C4-2B (cell line): Measurements from ENCODE around the gene OR5AL1.
"Not testable (repeated sequence)": the region's sequence is repeated elsewhere in the genome, so short reads cannot be mapped to it uniquely, and the experiment has no call there.

ENCODE experiments used
- H3K27ac ChIP-seq: fragments of 450-650 bp; 2 replicates; pipeline ENCODE4 v1.5.1; 2017
- CTCF ChIP-seq: fragments of 450-650 bp; conservative IDR thresholded peaks from 2 replicates; pipeline ENCODE4 v1.5.1; 2017; ENCODE audit warnings: mild to moderate bottlenecking
- ZFX ChIP-seq: fragments of 450-650 bp; IDR thresholded peaks from 2 replicates; pipeline ENCODE4 v1.6.1; 2017

OR5AL1 gene

GRCh38 chr11:56412396-56412795 lies at the start of gene OR5AL1:
OR5AL1 (plus strand) TSS chr11:56412696.
- no peak for TF ChIP-seq ZFX
- TF ChIP-seq CTCF, result no peak

GRCh38 chr11:56375324-56375723 lies 37.2 kb upstream of the OR5AL1 start, which contains the start of gene OR8U1:
OR8U1 (plus strand) TSS chr11:56375624; CDS start chr11:56375624, 0 bp downstream.
- no peak within 1 kb of the TSS for H3K27ac ChIP-seq

More at GRCh38 chr11:56412396-56412795, at the start of gene OR5AL1:
- no peak within 1 kb of the TSS for H3K27ac ChIP-seq

GRCh38 chr11:56380120-56380519 lies 32.4 kb upstream of the OR5AL1 start:
- no peak for TF ChIP-seq ZFX
- TF ChIP-seq CTCF, result no peak

More at GRCh38 chr11:56375324-56375723, 37.2 kb upstream of the OR5AL1 start, which contains the start of gene OR8U1:
- TF ChIP-seq CTCF (no peak), ZFX (no peak)

GRCh38 chr11:56394381-56394780 lies 18.1 kb upstream of the OR5AL1 start:
- H3K27ac ChIP-seq, result no peak overlapping the region
- no peak for TF ChIP-seq ZFX

More at GRCh38 chr11:56380120-56380519, 32.4 kb upstream of the OR5AL1 start:
- no peak overlapping the region for H3K27ac ChIP-seq

GRCh38 chr11:56396047-56396446 lies 16.4 kb upstream of the OR5AL1 start:
- TF ChIP-seq ZFX (no peak), CTCF (peak; percentile 50)
- H3K27ac ChIP-seq, result no peak overlapping the region

GRCh38 chr11:56401858-56402461 lies 10.5 kb upstream of the OR5AL1 start:
- H3K27ac ChIP-seq, result not testable (repeated sequence)

GRCh38 chr11:56404393-56404792 lies 8.1 kb upstream of the OR5AL1 start:
- no peak overlapping the region for H3K27ac ChIP-seq
- no peak for TF ChIP-seq CTCF
- TF ChIP-seq ZFX, result no peak

GRCh38 chr11:56410801-56411200 lies 1.7 kb upstream of the OR5AL1 start:
- TF ChIP-seq ZFX (no peak), CTCF (no peak)
- no peak overlapping the region for H3K27ac ChIP-seq
